ENCODE measurements around the gene ZNF281. TPM values are rescaled to one million over a fixed set of nuclear protein-coding genes. Genes with fewer than 3 reads are reported as not detected.

The ZNF281 gene
- total RNA-seq, 1 experiment from 2014 or later = 31.3 TPM

DNA sequence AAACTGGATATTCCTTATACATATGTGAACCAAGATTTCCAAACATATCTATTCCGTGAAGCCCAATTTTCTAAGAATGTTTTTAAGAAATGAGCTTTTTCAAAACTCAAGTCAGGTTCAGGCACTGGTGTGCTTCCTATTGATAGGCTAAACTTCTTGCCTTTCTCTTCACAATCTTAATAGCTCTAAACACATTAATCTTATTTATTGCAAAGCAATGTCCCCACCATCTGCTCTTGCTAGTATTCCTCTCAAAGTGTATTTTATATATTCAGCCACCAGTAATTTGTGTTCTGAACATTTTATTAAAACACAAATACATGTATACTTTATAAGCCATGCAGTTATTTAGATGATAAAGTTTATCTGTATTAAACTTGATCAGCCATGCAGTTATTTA lies 11.5 kb downstream of the ZNF281 start:
- H3K27me3 ChIP-seq (replicated peaks; ENCODE audit: control insufficient read depth, insufficient read depth, low read length) = no peaks in the 10 kb centered on the region
- H3K4me3 ChIP-seq (ENCODE audit: low read depth, low read length) = no peak overlapping the region
- no peaks in the 10 kb centered on the region for H3K9me3 ChIP-seq
- ChIA-PET CTCF (no interaction called here), POLR2A (no interaction called here)
- H3K36me3 ChIP-seq (ENCODE audit: control insufficient read depth, insufficient read depth, low read length) = no peaks in the 10 kb centered on the region; the same call in none of the 2 replicates
- H3K4me1 Mint-ChIP-seq (ENCODE audit: low read depth, unreplicated experiment) = peaks cover 6% of the 10 kb centered on the region
- no peaks in the 10 kb centered on the region for H3K4me1 ChIP-seq
- DNase-seq = no peak
- no peak overlapping the region for H3K27ac Mint-ChIP-seq (ENCODE audit: unreplicated experiment)
- H3K9me3 Mint-ChIP-seq (ENCODE audit: unreplicated experiment) = no peaks in the 10 kb centered on the region
- intact Hi-C loops (cut with micrococcal nuclease; ENCODE audit: unreplicated experiment) = no loop called here
- H3K4me3 Mint-ChIP-seq (ENCODE audit: unreplicated experiment) = no peak overlapping the region
- TF ChIP-seq, protein P1, sequence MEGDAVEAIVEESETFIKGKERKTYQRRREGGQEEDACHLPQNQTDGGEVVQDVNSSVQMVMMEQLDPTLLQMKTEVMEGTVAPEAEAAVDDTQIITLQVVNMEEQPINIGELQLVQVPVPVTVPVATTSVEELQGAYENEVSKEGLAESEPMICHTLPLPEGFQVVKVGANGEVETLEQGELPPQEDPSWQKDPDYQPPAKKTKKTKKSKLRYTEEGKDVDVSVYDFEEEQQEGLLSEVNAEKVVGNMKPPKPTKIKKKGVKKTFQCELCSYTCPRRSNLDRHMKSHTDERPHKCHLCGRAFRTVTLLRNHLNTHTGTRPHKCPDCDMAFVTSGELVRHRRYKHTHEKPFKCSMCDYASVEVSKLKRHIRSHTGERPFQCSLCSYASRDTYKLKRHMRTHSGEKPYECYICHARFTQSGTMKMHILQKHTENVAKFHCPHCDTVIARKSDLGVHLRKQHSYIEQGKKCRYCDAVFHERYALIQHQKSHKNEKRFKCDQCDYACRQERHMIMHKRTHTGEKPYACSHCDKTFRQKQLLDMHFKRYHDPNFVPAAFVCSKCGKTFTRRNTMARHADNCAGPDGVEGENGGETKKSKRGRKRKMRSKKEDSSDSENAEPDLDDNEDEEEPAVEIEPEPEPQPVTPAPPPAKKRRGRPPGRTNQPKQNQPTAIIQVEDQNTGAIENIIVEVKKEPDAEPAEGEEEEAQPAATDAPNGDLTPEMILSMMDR (IDR thresholded peaks at IDR 0.05; ENCODE audit: insufficient read depth in 1 of 2, low read depth in 1 of 2, low read length in 1 of 2, severe bottlenecking in 1 of 2, unreplicated experiment in 1 of 2) = no peak
- H3K27me3 Mint-ChIP-seq (ENCODE audit: insufficient read depth, unreplicated experiment) = no peaks in the 10 kb centered on the region
- no TSS peak for BruUV-seq (replicated peaks)
- peaks cover 18% of the 10 kb centered on the region for H3K36me3 Mint-ChIP-seq (ENCODE audit: insufficient read depth, unreplicated experiment)

GRCh38 chr1:200392625-200393185 lies 17.1 kb downstream of the ZNF281 start:
- no TSS peak for BruUV-seq (replicated peaks)
- Mint-ChIP-seq H3K4me3 (ENCODE audit: unreplicated experiment) (no peak overlapping the region), H3K9me3 (ENCODE audit: unreplicated experiment) (no peaks in the 10 kb centered on the region), H3K27me3 (ENCODE audit: insufficient read depth, unreplicated experiment) (no peaks in the 10 kb centered on the region), H3K36me3 (ENCODE audit: insufficient read depth, unreplicated experiment) (no peaks in the 10 kb centered on the region), H3K4me1 (ENCODE audit: low read depth, unreplicated experiment) (no peaks in the 10 kb centered on the region), H3K27ac (ENCODE audit: unreplicated experiment) (no peak overlapping the region)
- Histone ChIP-seq H3K36me3 (ENCODE audit: control insufficient read depth, insufficient read depth, low read length) (no peaks in the 10 kb centered on the region; the same call in 1 of the 2 replicates), H3K27me3 (replicated peaks; ENCODE audit: control insufficient read depth, insufficient read depth, low read length) (no peaks in the 10 kb centered on the region), H3K4me1 (0 out of 2 replicates have a peak, but pooled peaks cover 3% of the 10 kb centered on the region), H3K4me3 (ENCODE audit: low read depth, low read length) (no peak overlapping the region), H3K9me3 (no peaks in the 10 kb centered on the region)
- CTCF ChIA-PET = interaction anchor here (0.8 kb wide), 1 partner anchor 12 kb away, joined by 3 read pairs; no protein-coding TSS in a partner anchor
- intact Hi-C loops (cut with micrococcal nuclease; ENCODE audit: unreplicated experiment) = no loop called here
- POLR2A ChIA-PET = no interaction called here
- TF ChIP-seq, protein P1 (IDR thresholded peaks at IDR 0.05; ENCODE audit: insufficient read depth in 1 of 2, low read depth in 1 of 2, low read length in 1 of 2, severe bottlenecking in 1 of 2, unreplicated experiment in 1 of 2) = no peak
- no peak for DNase-seq

- Mint-ChIP-seq H3K9me3 (ENCODE audit: unreplicated experiment) (no peaks in the 10 kb centered on the region), H3K27me3 (ENCODE audit: insufficient read depth, unreplicated experiment) (no peaks in the 10 kb centered on the region), H3K27ac (ENCODE audit: unreplicated experiment) (no peak overlapping the region), H3K36me3 (ENCODE audit: insufficient read depth, unreplicated experiment) (no peaks in the 10 kb centered on the region), H3K4me3 (ENCODE audit: unreplicated experiment) (no peak overlapping the region), H3K4me1 (ENCODE audit: low read depth, unreplicated experiment) (no peaks in the 10 kb centered on the region)
- TF ChIP-seq, protein P1 (IDR thresholded peaks at IDR 0.05; ENCODE audit: insufficient read depth in 1 of 2, low read depth in 1 of 2, low read length in 1 of 2, severe bottlenecking in 1 of 2, unreplicated experiment in 1 of 2) = no peak
- intact Hi-C loops (cut with micrococcal nuclease; ENCODE audit: unreplicated experiment) = no loop called here
- no peaks in the 10 kb centered on the region for H3K27me3 ChIP-seq (replicated peaks; ENCODE audit: control insufficient read depth, insufficient read depth, low read length)
- H3K9me3 ChIP-seq = no peaks in the 10 kb centered on the region
- no peak for DNase-seq
- 0 out of 2 replicates have a peak, but pooled peaks cover 3% of the 10 kb centered on the region for H3K4me1 ChIP-seq
- BruUV-seq (replicated peaks) = no TSS peak
- no peaks in the 10 kb centered on the region; the same call in 1 of the 2 replicates for H3K36me3 ChIP-seq (ENCODE audit: control insufficient read depth, insufficient read depth, low read length)
- ChIA-PET CTCF (interaction anchor here (0.8 kb wide), 1 partner anchor 13 kb away, joined by 3 read pairs; no protein-coding TSS in a partner anchor), POLR2A (no interaction called here)
- no peak overlapping the region for H3K4me3 ChIP-seq (ENCODE audit: low read depth, low read length)
Observed at GRCh38 chr1:200391747-200392146, 18.1 kb downstream of the ZNF281 start.
